Erythroblast (primary cell): Measurements from ENCODE around the gene FUT7.

Source experiments
- DNase-seq, 2 experiments: peaks; one replicate each; lab custom pipeline; 2025; lab: John Stamatoyannopoulos, UW
- GATA1 ChIP-seq: IDR thresholded peaks from 2 replicates; pipeline ENCODE4 v1.6.1; 2011; ENCODE audit warnings: low read depth, mild to moderate bottlenecking, control low read depth, low read length, moderate library complexity
- POLR2A ChIP-seq: IDR thresholded peaks from 2 replicates; pipeline ENCODE4 v1.6.1; 2011; ENCODE audit warnings: mild to moderate bottlenecking, low read length

The FUT7 gene

DNA sequence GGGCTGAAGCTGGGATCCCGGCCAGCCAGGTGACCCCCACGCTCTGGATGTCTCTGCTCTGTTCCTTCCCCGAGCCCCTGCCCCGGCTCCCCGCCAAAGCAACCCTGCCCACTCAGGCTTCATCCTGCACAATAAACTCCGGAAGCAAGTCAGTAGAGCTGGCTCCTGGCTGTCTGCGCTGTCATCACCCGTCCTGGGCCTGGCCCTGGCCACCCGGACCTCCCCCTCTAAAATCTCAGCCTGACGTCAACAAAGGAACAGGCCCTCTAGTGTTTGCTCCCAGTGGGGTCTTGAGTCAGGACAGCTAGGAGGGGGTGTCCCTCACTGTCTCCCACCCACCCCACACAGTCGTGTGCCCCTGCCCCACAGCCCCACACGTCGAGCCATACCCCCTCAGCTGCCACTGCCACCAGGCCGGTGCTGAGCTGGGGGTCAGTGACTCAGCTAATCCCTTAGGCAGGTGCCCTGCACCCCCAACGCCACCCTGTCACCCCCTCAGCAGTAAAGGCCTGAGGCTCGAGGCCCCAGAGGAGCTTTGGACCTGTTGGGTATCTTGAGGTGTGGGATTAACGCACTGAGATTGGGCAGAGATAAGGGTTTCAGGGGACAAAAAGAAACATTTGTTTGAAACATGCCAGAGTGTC is 50.2 kb downstream of the FUT7 start:
- TF ChIP-seq POLR2A (no peak), GATA1 (no peak)
- no peak for DNase-seq

DNA sequence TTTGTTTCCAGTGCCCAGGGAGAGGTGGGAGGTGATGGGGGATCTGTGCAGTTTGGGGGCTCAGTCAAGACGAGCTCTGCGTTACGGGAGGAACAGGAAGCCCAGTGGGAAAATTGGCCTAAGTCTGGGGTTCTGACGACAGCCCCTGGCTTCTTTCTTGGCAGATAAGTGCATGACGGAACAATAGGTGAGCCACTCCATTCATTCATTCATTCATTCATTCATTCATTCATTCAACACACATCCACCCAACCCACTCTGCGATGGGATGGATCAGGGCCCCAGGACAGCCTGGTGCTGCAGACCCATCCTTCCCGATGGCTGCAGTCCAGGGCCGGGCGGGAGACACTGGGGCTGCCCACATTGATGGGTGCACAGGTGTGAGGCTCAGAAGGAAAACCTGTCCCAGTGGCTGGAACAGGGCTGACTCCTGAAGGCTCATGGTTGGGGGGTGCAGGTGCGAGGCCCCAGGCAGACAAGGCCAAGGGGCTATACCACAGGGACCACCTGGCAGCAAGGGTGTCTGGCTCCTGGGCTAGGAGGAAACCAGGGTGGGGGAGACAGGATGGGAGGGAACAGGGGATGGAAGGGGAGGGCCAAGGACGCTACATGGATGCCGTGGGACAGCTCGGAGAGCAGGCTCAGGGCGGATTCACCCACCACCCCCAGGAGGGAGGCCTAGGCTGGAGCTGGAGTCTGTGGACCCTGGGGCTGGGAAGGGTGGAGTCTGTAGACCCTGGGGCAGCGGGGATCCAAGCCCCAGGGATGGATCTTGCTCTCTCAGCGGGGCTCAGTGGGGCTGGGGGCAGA is 51.0 kb downstream of the FUT7 start:
- DNase-seq = no peak

More for the DNA sequence above, 51.0 kb downstream of the FUT7 start:
- no peak for TF ChIP-seq POLR2A
- TF ChIP-seq GATA1 = no peak
